Measurements from ENCODE around the gene SZRD1.

GRCh38 chr1:16447641-16448040 lies 80.6 kb downstream of the SZRD1 start:
- no peak for TF ChIP-seq CTCF (IDR thresholded peaks at IDR 0.05; ENCODE audit: low read depth, low read length)
- no peak for TF ChIP-seq POLR2A (IDR thresholded peaks at IDR 0.05; ENCODE audit: extremely low read depth, insufficient read length)
- no peak for TF ChIP-seq MYC (IDR thresholded peaks at IDR 0.05; ENCODE audit: low read depth, low read length)
- no peak for TF ChIP-seq MAX (IDR thresholded peaks at IDR 0.05; ENCODE audit: low read depth, low read length)

All from NB4 (cell line).